Measurements from ENCODE around the gene SND1. TPM values are rescaled to one million over a fixed set of nuclear protein-coding genes. Genes with fewer than 3 reads are reported as not detected.

The SND1 gene
- total and polyA plus RNA-seq, 2 of the 4 experiments (the other 2 are of a cell fraction), result 154 to 294 TPM

DNA sequence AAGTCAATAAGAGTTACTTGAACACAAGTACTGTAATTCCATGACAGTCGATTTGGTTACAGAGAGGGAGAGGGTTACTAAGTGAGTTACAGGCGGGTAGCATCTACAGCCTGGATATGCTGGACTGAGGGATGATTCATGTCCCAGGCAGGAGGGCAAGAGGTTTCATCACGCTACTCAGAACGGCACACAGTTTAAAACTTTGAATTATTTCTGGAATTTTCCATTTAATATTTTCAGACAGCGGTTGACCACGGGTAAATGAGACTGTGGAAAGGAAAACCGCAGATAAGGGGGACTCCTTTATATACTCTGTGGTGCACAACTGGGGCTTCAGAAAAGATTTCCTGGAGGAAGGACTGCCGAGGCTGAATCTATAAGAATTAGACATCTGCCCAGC lies 404.9 kb downstream of the SND1 start:
- H2BK120ac ChIP-seq (ENCODE audit: low read depth, low read length), result peak overlapping the region; percentile 12; the same call in 1 of the 2 replicates
- H3K56ac ChIP-seq (ENCODE audit: extremely low read depth, insufficient read depth, low read length), result no peak overlapping the region
- no peak overlapping the region for H3K27ac ChIP-seq (ENCODE audit: insufficient read depth, low read length)
- H3K4me1 ChIP-seq (ENCODE audit: control insufficient read depth, insufficient read depth, low read length), result peaks cover 22% of the 10 kb centered on the region
- no peak overlapping the region for H2BK5ac ChIP-seq (ENCODE audit: low read depth, low read length, poor library complexity, severe bottlenecking)
- CTCF ChIA-PET, result no interaction called here
- H4K20me1 ChIP-seq (ENCODE audit: insufficient read depth, low read length), result peaks cover 47% of the 10 kb centered on the region
- peak overlapping the region; percentile 37; the same call in 1 of the 2 replicates for H4K91ac ChIP-seq (ENCODE audit: insufficient read depth, low read depth, low read length)
- H3K9me1 ChIP-seq (ENCODE audit: insufficient read depth, low read length), result peaks cover 43% of the 10 kb centered on the region
- H3K18ac ChIP-seq (ENCODE audit: low read depth, low read length), result no peak overlapping the region; the same call in 1 of the 2 replicates
- in situ Hi-C loops (cut with MboI; ENCODE audit: low sequenced_read_pairs) (loop anchor here (25.0 kb wide), 1 partner anchor 345 kb away; no protein-coding TSS in a partner anchor), dilution Hi-C loops (cut with HindIII; ENCODE audit: low sequenced_read_pairs, unreplicated experiment) (no loop called here), intact Hi-C loops (cut with micrococcal nuclease) (no loop called here)
- no TSS peak for BruUV-seq (replicated peaks)
- no peak overlapping the region for H3K14ac ChIP-seq (replicated peaks; ENCODE audit: low read depth, low read length)
- no CpG with 5 or more reads among the region's 8 CpGs for WGBS, 2 experiments (ENCODE audit: extremely low coverage in 2 of 2, insufficient read length in 1 of 2)
- H3K4ac ChIP-seq (ENCODE audit: low read depth, low read length), result 0 out of 2 replicates have a peak overlapping the region, but pooled peaks have one; percentile 42
- H3K79me1 ChIP-seq (ENCODE audit: low read depth in 1 of 2, low read length in 2 of 2), result peaks cover 20 to 61% of the 10 kb centered on the region in 2 experiments
- H3K9ac ChIP-seq (ENCODE audit: low read depth, low read length), result no peak overlapping the region
- no peaks in the 10 kb centered on the region for H3K27me3 ChIP-seq (ENCODE audit: control insufficient read depth, insufficient read depth, low read length)
- H3K4me3 ChIP-seq (ENCODE audit: insufficient read depth, low read depth, low read length), result no peak overlapping the region
- H2BK20ac ChIP-seq (ENCODE audit: low read depth, low read length), result 0 out of 2 replicates have a peak overlapping the region, but pooled peaks have one; percentile 32
- H3K4me2 ChIP-seq (ENCODE audit: low read depth, low read length), result peak overlapping the region; percentile 24; the same call in 1 of the 2 replicates
- H3K23ac ChIP-seq (ENCODE audit: low read depth, low read length), result no peak overlapping the region
- H3K9me3 ChIP-seq (ENCODE audit: control insufficient read depth, insufficient read depth, low read length), result no peaks in the 10 kb centered on the region
- peaks cover 5% of the 10 kb centered on the region for H3K36me3 ChIP-seq (ENCODE audit: control insufficient read depth, insufficient read depth, low read length)
- peak; percentile 83 for TF ChIP-seq CEBPB (IDR thresholded peaks at IDR 0.05; ENCODE audit: low read depth, low read length)
- peak; percentile 62 for TF ChIP-seq FOS (IDR thresholded peaks at IDR 0.05; ENCODE audit: low read depth, low read length)
- no peak for TF ChIP-seq RCOR1 (IDR thresholded peaks at IDR 0.05; ENCODE audit: insufficient replicate concordance, low read length)
- TF ChIP-seq MXI1 (IDR thresholded peaks at IDR 0.05; ENCODE audit: borderline replicate concordance, low read depth, low read length), result no peak
- H2AFZ ChIP-seq (replicated peaks; ENCODE audit: low read length, poor library complexity), result no peak overlapping the region
- POLR2A ChIA-PET (ENCODE audit: unreplicated experiment), result no interaction called here
- H2BK15ac ChIP-seq (ENCODE audit: low read depth, low read length), result peak overlapping the region; percentile 5; the same call in 1 of the 3 replicates
- no peak overlapping the region for H2AK9ac ChIP-seq (replicated peaks; ENCODE audit: low read depth, low read length, poor library complexity)
- ATAC-seq (ENCODE audit: low read depth) (peak; percentile 95), DNase-seq (peak; percentile 87)
- H4K5ac ChIP-seq (ENCODE audit: low read depth, low read length), result no peak overlapping the region
- peak overlapping the region in 1 of 2 experiments; percentile 19; a peak in 2 of 4 replicates for H4K8ac ChIP-seq (ENCODE audit: low read depth in 2 of 2, low read length in 2 of 2)
- H2AK5ac ChIP-seq (ENCODE audit: low read depth, low read length), result no peak overlapping the region; the same call in 1 of the 2 replicates
